Erythroblast (primary cell): ENCODE data around the gene MAP2K6.

Source experiments
- GATA1 ChIP-seq: IDR thresholded peaks from 2 replicates; pipeline ENCODE4 v1.6.1; 2011; ENCODE audit warnings: low read depth, mild to moderate bottlenecking, control low read depth, low read length, moderate library complexity
- POLR2A ChIP-seq: IDR thresholded peaks from 2 replicates; pipeline ENCODE4 v1.6.1; 2011; ENCODE audit warnings: mild to moderate bottlenecking, low read length

- TF ChIP-seq POLR2A (no peak), GATA1 (no peak)
Observed at GRCh38 chr17:69573396-69573795, 158.9 kb downstream of the MAP2K6 start.
